Brain microvascular endothelial cell (primary cell): ENCODE data around the gene RNF213.

Experiments
- DNase-seq: peaks from one replicate; pipeline ENCODE4 v3.0.0-alpha.2; 2020
- H3K27ac ChIP-seq: fragments of 250-450 bp; sonication (Bioruptor Pico); 2 replicates; pipeline ENCODE4 v1.5.1; 2020; ENCODE audit warnings: mild to moderate bottlenecking, moderate library complexity
- H3K27me3 ChIP-seq: fragments of 250-450 bp; sonication (Bioruptor Pico); replicated peaks from 2 replicates; pipeline ENCODE4 v1.5.1; 2020; ENCODE audit warnings: mild to moderate bottlenecking
- H3K36me3 ChIP-seq: fragments of 250-450 bp; sonication (Bioruptor Pico); replicated peaks from 2 replicates; pipeline ENCODE4 v1.5.1; 2020; ENCODE audit warnings: mild to moderate bottlenecking
- H3K4me3 ChIP-seq: 2 replicates; pipeline ENCODE4 v1.5.1; 2011; ENCODE audit warnings: low read depth, mild to moderate bottlenecking, control low read depth, low read length, moderate library complexity
- in situ Hi-C: cut with HindIII; loops from 2 replicates; pipeline ENCODE4 v1.10.0; 2017; ENCODE audit warnings: low sequenced_read_pairs, low pct_ligation_motif_present
- TF ChIP-seq, protein P1 (sequence below): IDR thresholded peaks from 2 replicates; pipeline ENCODE4 v1.5.1; 2011; ENCODE audit warnings: low read depth, mild to moderate bottlenecking, moderate library complexity, low read length, control low read depth, inconsistent platforms; ENCODE audit errors: missing control alignments

RNF213 gene

DNA sequence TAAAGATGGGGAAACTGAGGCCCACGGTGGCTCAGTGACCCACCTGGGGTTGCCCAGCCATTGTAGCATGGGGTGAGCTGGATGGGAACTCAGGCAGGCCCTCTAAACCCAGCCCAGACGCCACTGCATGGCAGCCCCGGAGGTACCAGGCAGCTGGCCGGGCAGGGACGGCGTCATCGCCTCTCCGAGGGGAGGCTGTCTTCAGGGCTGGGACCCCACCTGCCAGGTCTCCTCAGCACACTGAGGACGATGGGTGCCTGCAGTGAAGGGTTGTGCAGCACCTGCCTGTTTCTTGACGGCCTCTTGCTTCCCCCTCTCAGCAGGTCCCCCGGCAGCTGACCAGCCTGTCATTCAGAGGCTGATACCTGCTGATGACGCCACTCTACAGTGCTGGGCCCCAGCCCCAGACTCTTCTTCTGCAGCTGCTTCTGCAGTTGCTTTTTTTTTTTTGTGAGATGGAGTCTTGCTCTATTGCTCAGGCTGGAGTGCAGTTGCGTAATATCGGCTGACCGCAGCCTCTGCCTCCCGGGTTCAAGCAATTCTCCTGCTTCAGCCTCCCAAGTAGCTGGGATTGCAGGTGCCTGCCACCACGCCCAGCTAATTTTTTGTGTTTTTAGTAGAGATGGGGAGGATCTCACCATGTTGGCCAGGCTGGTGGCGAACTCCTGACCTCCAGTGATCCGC lies 24.7 kb downstream of the RNF213 start:
- DNase-seq: no peak
- H3K36me3 ChIP-seq: peaks cover 21% of the 10 kb centered on the region
- H3K27me3 ChIP-seq: no peaks in the 10 kb centered on the region
- no peak overlapping the region for H3K27ac ChIP-seq
- in situ Hi-C loops: no loop called here
- TF ChIP-seq, protein P1, sequence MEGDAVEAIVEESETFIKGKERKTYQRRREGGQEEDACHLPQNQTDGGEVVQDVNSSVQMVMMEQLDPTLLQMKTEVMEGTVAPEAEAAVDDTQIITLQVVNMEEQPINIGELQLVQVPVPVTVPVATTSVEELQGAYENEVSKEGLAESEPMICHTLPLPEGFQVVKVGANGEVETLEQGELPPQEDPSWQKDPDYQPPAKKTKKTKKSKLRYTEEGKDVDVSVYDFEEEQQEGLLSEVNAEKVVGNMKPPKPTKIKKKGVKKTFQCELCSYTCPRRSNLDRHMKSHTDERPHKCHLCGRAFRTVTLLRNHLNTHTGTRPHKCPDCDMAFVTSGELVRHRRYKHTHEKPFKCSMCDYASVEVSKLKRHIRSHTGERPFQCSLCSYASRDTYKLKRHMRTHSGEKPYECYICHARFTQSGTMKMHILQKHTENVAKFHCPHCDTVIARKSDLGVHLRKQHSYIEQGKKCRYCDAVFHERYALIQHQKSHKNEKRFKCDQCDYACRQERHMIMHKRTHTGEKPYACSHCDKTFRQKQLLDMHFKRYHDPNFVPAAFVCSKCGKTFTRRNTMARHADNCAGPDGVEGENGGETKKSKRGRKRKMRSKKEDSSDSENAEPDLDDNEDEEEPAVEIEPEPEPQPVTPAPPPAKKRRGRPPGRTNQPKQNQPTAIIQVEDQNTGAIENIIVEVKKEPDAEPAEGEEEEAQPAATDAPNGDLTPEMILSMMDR: no peak
- H3K4me3 ChIP-seq: no peak overlapping the region

DNA sequence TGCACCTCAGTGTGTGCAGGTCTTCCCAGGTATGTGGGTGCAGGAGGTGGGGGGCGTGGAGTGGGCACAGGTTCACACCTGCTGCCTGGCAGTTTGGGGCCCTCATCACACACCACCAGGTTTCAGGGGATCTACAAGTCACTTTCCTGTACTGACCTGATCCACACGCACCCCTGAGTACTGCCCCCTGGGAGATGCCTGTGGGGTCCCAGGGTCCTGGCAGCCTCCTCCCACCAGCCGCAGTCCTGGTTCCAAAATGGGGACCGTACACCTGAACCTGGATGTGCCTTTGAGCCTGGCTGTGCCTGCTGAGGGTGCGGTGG lies 25.9 kb downstream of the RNF213 start:
- no peak overlapping the region for H3K27ac ChIP-seq
- no peak overlapping the region for H3K4me3 ChIP-seq
- TF ChIP-seq, protein P1: no peak
- in situ Hi-C loops: no loop called here
- no peaks in the 10 kb centered on the region for H3K27me3 ChIP-seq
- H3K36me3 ChIP-seq: peaks cover 26% of the 10 kb centered on the region
- DNase-seq: no peak

DNA sequence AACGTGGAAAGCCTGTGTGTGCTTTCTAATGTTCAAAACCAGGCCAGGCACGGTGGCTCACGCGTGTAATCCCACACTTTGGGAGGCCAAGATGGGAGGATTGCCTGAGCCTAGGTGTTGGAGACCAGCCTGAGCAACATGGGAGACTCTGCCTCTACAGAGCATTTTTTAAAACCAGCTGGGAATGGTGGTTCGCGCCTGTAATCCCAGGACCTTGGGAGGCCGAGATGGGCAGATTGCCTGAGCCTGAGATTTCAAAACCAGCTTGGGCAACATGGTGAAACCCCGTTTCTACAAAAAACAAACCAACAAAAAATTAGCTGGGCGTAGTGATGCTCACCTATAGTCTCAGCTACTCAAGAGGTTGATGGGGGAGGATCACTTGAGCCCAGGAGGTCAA lies 26.4 kb downstream of the RNF213 start:
- H3K36me3 ChIP-seq: peaks cover 27% of the 10 kb centered on the region
- in situ Hi-C loops: no loop called here
- no peak overlapping the region for H3K4me3 ChIP-seq
- no peak overlapping the region for H3K27ac ChIP-seq
- TF ChIP-seq, protein P1: no peak
- DNase-seq: no peak
- no peaks in the 10 kb centered on the region for H3K27me3 ChIP-seq

DNA sequence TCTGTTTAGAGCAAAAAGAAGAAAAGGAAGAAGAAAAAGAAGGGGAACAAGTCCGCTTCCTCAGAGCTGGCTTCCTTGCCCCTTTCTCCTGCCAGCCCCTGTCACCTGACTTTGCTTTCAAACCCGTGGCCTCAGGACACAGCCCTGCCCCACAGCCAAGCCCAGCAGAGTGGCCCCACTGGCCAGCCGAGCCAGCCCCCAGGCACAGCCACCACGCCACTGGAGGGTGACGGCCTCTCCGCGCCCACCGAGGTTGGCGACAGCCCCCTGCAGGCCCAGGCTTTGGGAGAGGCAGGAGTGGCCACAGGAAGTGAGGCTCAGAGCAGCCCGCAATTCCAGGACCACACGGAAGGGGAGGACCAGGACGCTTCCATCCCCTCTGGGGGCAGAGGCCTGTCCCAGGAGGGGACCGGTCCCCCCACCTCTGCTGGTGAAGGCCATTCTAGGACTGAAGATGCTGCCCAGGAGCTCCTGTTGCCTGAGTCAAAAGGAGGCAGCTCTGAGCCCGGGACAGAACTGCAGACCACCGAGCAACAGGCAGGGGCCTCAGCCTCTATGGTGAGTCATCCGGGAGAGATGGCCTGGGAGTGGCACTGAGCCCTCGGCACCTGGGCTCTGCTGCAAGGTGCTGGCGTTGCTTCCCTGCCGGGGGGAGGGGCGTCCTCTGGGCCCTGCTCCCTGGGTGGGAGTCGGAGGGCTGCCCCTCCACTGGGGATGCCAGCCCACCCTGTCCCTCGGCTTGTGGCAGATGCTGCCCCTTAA lies 27.3 kb downstream of the RNF213 start:
- no peak overlapping the region for H3K4me3 ChIP-seq
- H3K27me3 ChIP-seq: no peaks in the 10 kb centered on the region
- no peak overlapping the region for H3K27ac ChIP-seq
- in situ Hi-C loops: no loop called here
- no peak for DNase-seq
- TF ChIP-seq, protein P1: no peak
- peaks cover 32% of the 10 kb centered on the region for H3K36me3 ChIP-seq

DNA sequence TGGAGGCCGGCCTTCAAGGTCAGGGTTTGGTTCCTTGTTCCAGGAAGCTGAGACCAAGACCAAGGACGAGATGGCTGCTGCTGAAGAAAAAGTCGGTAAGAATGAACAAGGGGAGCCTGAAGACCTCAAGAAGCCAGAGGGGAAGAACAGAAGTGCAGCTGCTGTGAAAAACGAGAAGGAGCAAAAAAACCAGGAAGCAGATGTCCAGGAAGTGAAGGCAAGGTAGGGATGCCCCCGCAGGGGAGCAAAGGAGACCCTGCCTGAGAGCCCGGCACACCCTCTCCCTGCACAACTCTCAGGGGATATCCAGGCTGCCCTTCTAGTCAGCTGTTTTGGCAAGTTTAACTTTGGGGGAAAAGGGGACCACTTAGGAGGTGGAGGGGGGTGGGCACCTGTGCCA lies 29.0 kb downstream of the RNF213 start:
- H3K36me3 ChIP-seq: peaks cover 41% of the 10 kb centered on the region
- no peak overlapping the region for H3K27ac ChIP-seq
- in situ Hi-C loops: no loop called here
- no peak for DNase-seq
- TF ChIP-seq, protein P1: no peak
- no peak overlapping the region for H3K4me3 ChIP-seq
- no peaks in the 10 kb centered on the region for H3K27me3 ChIP-seq
